GM12891 (cell line): ENCODE measurements around the gene APBA2.

Source experiments
- POLR2A ChIP-seq: IDR thresholded peaks from 2 replicates; pipeline ENCODE4 v1.6.1; 2011; ENCODE audit warnings: low read depth, low read length, control low read depth
- POLR2AphosphoS5 ChIP-seq: IDR thresholded peaks from 2 replicates; pipeline ENCODE4 v1.6.1; 2011; ENCODE audit warnings: low read depth, low read length, control low read depth

- TF ChIP-seq POLR2AphosphoS5: no peak
- no peak for TF ChIP-seq POLR2A
Observed at GRCh38 chr15:29064290-29064689, 178.5 kb downstream of the APBA2 start.
